Astrocyte (in vitro differentiated cells and primary cell): ENCODE measurements around the gene GIT1. TPM values are rescaled to one million over a fixed set of nuclear protein-coding genes. Genes with fewer than 3 reads are reported as not detected.

Experiments used
- DNase-seq: peaks from one replicate; pipeline ENCODE4 v3.0.0-alpha.2; 2010; ENCODE audit warnings: low read depth
- FAIRE-seq: peaks from 2 replicates; lab custom pipeline; 2011; peaks lifted over from hg19 to GRCh38; lab: Jason Lieb, UNC
- H2AFZ ChIP-seq: 2 replicates; pipeline ENCODE4 v1.6.0; 2012; ENCODE audit warnings: low read depth, low read length, inconsistent platforms
- H3K27ac ChIP-seq: 2 replicates; pipeline ENCODE4 v1.5.1; 2011; ENCODE audit warnings: low read depth, low read length, inconsistent platforms
- H3K27me3 ChIP-seq: 2 replicates; pipeline ENCODE4 v1.6.0; 2011; ENCODE audit warnings: low read length, inconsistent platforms; ENCODE audit not compliant: insufficient read depth
- H3K36me3 ChIP-seq: 2 replicates; pipeline ENCODE4 v1.5.1; 2011; ENCODE audit warnings: low read length, inconsistent platforms; ENCODE audit not compliant: insufficient read depth
- H3K4me1 ChIP-seq: 2 replicates; pipeline ENCODE4 v1.5.1; 2011; ENCODE audit warnings: low read length, inconsistent platforms; ENCODE audit not compliant: insufficient read depth
- H3K4me2 ChIP-seq: 2 replicates; pipeline ENCODE4 v1.6.0; 2012; ENCODE audit warnings: low read length, inconsistent platforms
- H3K4me3 ChIP-seq: 2 replicates; pipeline ENCODE4 v1.5.1; 2011; ENCODE audit warnings: low read depth, mild to moderate bottlenecking, low read length, inconsistent platforms; ENCODE audit not compliant: insufficient read depth
- H3K79me2 ChIP-seq: 2 replicates; pipeline ENCODE4 v1.6.0; 2012; ENCODE audit warnings: mild to moderate bottlenecking, low read length, inconsistent platforms; ENCODE audit not compliant: insufficient read depth
- H3K9ac ChIP-seq: 2 replicates; pipeline ENCODE4 v1.6.0; 2012; ENCODE audit warnings: mild to moderate bottlenecking, low read length, inconsistent platforms
- H3K9me3 ChIP-seq: 2 replicates; pipeline ENCODE4 v1.5.1; 2012; ENCODE audit warnings: low read depth, mild to moderate bottlenecking, low read length, inconsistent platforms; ENCODE audit not compliant: insufficient read depth
- H4K20me1 ChIP-seq: 2 replicates; pipeline ENCODE4 v1.6.0; 2012; ENCODE audit warnings: low read length, inconsistent platforms; ENCODE audit not compliant: insufficient read depth
- H3K27ac Mint-ChIP-seq: one replicate; pipeline ENCODE4 v1.8.0; 2021; ENCODE audit warnings: mild to moderate bottlenecking, mixed read lengths; ENCODE audit not compliant: unreplicated experiment
- H3K27me3 Mint-ChIP-seq: one replicate; pipeline ENCODE4 v1.8.0; 2021; ENCODE audit warnings: low read depth, mixed read lengths; ENCODE audit not compliant: unreplicated experiment
- H3K36me3 Mint-ChIP-seq: one replicate; pipeline ENCODE4 v1.8.0; 2021; ENCODE audit warnings: low read depth, mixed read lengths; ENCODE audit not compliant: unreplicated experiment
- H3K4me1 Mint-ChIP-seq: one replicate; pipeline ENCODE4 v1.8.0; 2021; ENCODE audit warnings: low read depth, mixed read lengths; ENCODE audit not compliant: unreplicated experiment
- H3K4me3 Mint-ChIP-seq: one replicate; pipeline ENCODE4 v1.8.0; 2021; ENCODE audit warnings: mild to moderate bottlenecking, moderate library complexity, mixed read lengths; ENCODE audit not compliant: unreplicated experiment
- H3K9me3 Mint-ChIP-seq: one replicate; pipeline ENCODE4 v1.8.0; 2021; ENCODE audit warnings: mild to moderate bottlenecking, mixed read lengths; ENCODE audit not compliant: unreplicated experiment
- EZH2 ChIP-seq: IDR thresholded peaks from 2 replicates; pipeline ENCODE4 v1.6.1; 2012; ENCODE audit warnings: mild to moderate bottlenecking, low read length, inconsistent platforms; ENCODE audit not compliant: insufficient read depth
- total RNA-seq: library from RNA; stranded (reverse); gene quantifications from 2 replicates; pipeline ENCODE4 v1.2.1, GENCODE V29; 2021
- TF ChIP-seq, protein P1 (sequence below): IDR thresholded peaks from 2 replicates; pipeline ENCODE4 v1.5.1; 2011; ENCODE audit warnings: low read depth, mild to moderate bottlenecking, inconsistent platforms, low read length, moderate library complexity; ENCODE audit not compliant: insufficient read depth

Gene GIT1
- total RNA-seq, 1 donor from 2014 or later, result 52.2 TPM

DNA sequence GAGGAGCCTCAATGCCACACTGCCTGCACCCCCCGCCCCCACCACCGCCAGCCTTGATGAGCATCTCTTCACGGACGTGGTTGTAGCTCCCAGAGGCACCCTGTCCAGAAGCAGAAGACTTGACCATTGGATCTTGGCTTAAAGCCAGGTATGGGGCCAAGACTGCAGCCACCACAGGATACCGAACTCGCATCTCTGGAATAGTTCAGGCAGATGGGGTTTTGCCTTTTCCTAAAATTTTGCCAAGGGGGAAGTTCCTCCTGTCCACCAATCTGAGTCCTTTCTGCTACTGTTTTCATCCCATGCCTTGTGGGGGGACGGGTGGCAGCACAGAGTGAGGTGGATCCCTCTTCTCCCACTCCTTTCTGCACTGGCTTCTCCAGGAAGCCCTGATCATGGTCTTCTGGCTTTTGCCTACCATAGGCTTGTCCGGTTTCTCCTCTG lies 32.3 kb upstream of the GIT1 start:
- Mint-ChIP-seq H3K36me3 (no peaks in the 10 kb centered on the region), H3K4me3 (peak overlapping the region; percentile 83), H3K4me1 (peaks cover 16% of the 10 kb centered on the region), H3K27me3 (peaks cover 4% of the 10 kb centered on the region), H3K27ac (peak overlapping the region; percentile 26), H3K9me3 (no peaks in the 10 kb centered on the region)
- peaks cover under 1% of the 10 kb centered on the region for H3K27me3 ChIP-seq
- H3K9ac ChIP-seq, result no peak overlapping the region
- peaks cover 18% of the 10 kb centered on the region for H3K4me1 ChIP-seq
- no peak overlapping the region for H2AFZ ChIP-seq
- FAIRE-seq (no peak), DNase-seq (no peak)
- no peak overlapping the region for H3K4me3 ChIP-seq
- TF ChIP-seq, protein P1, sequence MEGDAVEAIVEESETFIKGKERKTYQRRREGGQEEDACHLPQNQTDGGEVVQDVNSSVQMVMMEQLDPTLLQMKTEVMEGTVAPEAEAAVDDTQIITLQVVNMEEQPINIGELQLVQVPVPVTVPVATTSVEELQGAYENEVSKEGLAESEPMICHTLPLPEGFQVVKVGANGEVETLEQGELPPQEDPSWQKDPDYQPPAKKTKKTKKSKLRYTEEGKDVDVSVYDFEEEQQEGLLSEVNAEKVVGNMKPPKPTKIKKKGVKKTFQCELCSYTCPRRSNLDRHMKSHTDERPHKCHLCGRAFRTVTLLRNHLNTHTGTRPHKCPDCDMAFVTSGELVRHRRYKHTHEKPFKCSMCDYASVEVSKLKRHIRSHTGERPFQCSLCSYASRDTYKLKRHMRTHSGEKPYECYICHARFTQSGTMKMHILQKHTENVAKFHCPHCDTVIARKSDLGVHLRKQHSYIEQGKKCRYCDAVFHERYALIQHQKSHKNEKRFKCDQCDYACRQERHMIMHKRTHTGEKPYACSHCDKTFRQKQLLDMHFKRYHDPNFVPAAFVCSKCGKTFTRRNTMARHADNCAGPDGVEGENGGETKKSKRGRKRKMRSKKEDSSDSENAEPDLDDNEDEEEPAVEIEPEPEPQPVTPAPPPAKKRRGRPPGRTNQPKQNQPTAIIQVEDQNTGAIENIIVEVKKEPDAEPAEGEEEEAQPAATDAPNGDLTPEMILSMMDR, result no peak
- no peak for TF ChIP-seq EZH2
- H3K36me3 ChIP-seq, result no peaks in the 10 kb centered on the region
- no peak overlapping the region for H3K27ac ChIP-seq
- peak overlapping the region; percentile 80 for H3K4me2 ChIP-seq
- H3K9me3 ChIP-seq, result no peaks in the 10 kb centered on the region
- H3K79me2 ChIP-seq, result no peaks in the 10 kb centered on the region
- peaks cover 8% of the 10 kb centered on the region for H4K20me1 ChIP-seq

GRCh38 chr17:29620779-29621500 lies 31.5 kb upstream of the GIT1 start:
- H3K79me2 ChIP-seq, result no peaks in the 10 kb centered on the region
- H2AFZ ChIP-seq, result no peak overlapping the region
- H3K4me3 ChIP-seq, result no peak overlapping the region
- H3K9me3 Mint-ChIP-seq, result no peaks in the 10 kb centered on the region
- DNase-seq, result no peak
- no peaks in the 10 kb centered on the region for H3K36me3 ChIP-seq
- H3K36me3 Mint-ChIP-seq, result no peaks in the 10 kb centered on the region
- peaks cover 9% of the 10 kb centered on the region for H3K27me3 ChIP-seq
- H3K4me3 Mint-ChIP-seq, result peak overlapping the region; percentile 27
- no peak for FAIRE-seq
- no peak overlapping the region for H3K4me2 ChIP-seq
- peaks cover 6% of the 10 kb centered on the region for H3K27me3 Mint-ChIP-seq
- peaks cover 16% of the 10 kb centered on the region for H3K4me1 Mint-ChIP-seq
- H3K27ac Mint-ChIP-seq, result no peak overlapping the region
- H3K4me1 ChIP-seq, result peaks cover 22% of the 10 kb centered on the region
- TF ChIP-seq, protein P1, result no peak
- TF ChIP-seq EZH2, result no peak
- no peak overlapping the region for H3K27ac ChIP-seq
- no peak overlapping the region for H3K9ac ChIP-seq
- H3K9me3 ChIP-seq, result no peaks in the 10 kb centered on the region
- H4K20me1 ChIP-seq, result peaks cover 13% of the 10 kb centered on the region

DNA sequence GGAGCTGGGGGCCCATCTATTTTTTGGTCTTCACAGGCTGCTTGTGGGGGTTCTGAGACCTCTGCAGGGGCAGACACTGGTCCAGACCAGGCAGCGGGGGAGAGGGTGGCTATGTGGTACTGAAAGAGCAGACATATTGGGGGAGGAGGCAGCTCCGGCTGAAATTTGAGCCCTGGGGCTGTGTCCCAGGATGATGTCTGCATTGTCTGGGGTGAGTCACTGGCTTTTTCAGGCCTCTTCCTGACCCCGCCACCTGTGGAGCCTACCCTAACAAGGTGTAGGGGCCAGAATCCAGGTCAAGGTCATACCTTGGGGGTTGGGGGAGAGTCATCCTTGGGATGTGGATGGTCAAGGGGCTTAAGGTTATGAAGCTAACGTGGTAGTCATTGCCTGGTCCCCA lies 30.8 kb upstream of the GIT1 start:
- H3K27me3 ChIP-seq, result peaks cover 10% of the 10 kb centered on the region
- no peak overlapping the region for H3K4me3 ChIP-seq
- FAIRE-seq (no peak), DNase-seq (no peak)
- no peaks in the 10 kb centered on the region for H3K79me2 ChIP-seq
- H3K36me3 Mint-ChIP-seq, result no peaks in the 10 kb centered on the region
- no peak overlapping the region for H3K4me2 ChIP-seq
- peaks cover 16% of the 10 kb centered on the region for H3K4me1 Mint-ChIP-seq
- no peak overlapping the region for H3K27ac Mint-ChIP-seq
- no peak overlapping the region for H3K4me3 Mint-ChIP-seq
- no peaks in the 10 kb centered on the region for H3K9me3 ChIP-seq
- peaks cover 13% of the 10 kb centered on the region for H4K20me1 ChIP-seq
- H3K9me3 Mint-ChIP-seq, result no peaks in the 10 kb centered on the region
- H2AFZ ChIP-seq, result no peak overlapping the region
- peaks cover 6% of the 10 kb centered on the region for H3K27me3 Mint-ChIP-seq
- H3K9ac ChIP-seq, result no peak overlapping the region
- TF ChIP-seq, protein P1, result no peak
- no peak for TF ChIP-seq EZH2
- no peaks in the 10 kb centered on the region for H3K36me3 ChIP-seq
- H3K27ac ChIP-seq, result no peak overlapping the region
- H3K4me1 ChIP-seq, result peaks cover 29% of the 10 kb centered on the region
